LNCAP (cell line): Measurements from ENCODE around the gene ARHGAP18.

ENCODE experiments used
- TF ChIP-seq, protein P1 (sequence below): fragments of 450-650 bp; IDR thresholded peaks from 2 replicates; pipeline ENCODE4 v1.5.1; 2017; ENCODE audit warnings: mild to moderate bottlenecking

ARHGAP18 gene

GRCh38 chr6:129631070-129631469 lies 78.9 kb downstream of the ARHGAP18 start:
- TF ChIP-seq, protein P1, sequence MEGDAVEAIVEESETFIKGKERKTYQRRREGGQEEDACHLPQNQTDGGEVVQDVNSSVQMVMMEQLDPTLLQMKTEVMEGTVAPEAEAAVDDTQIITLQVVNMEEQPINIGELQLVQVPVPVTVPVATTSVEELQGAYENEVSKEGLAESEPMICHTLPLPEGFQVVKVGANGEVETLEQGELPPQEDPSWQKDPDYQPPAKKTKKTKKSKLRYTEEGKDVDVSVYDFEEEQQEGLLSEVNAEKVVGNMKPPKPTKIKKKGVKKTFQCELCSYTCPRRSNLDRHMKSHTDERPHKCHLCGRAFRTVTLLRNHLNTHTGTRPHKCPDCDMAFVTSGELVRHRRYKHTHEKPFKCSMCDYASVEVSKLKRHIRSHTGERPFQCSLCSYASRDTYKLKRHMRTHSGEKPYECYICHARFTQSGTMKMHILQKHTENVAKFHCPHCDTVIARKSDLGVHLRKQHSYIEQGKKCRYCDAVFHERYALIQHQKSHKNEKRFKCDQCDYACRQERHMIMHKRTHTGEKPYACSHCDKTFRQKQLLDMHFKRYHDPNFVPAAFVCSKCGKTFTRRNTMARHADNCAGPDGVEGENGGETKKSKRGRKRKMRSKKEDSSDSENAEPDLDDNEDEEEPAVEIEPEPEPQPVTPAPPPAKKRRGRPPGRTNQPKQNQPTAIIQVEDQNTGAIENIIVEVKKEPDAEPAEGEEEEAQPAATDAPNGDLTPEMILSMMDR = no peak

DNA sequence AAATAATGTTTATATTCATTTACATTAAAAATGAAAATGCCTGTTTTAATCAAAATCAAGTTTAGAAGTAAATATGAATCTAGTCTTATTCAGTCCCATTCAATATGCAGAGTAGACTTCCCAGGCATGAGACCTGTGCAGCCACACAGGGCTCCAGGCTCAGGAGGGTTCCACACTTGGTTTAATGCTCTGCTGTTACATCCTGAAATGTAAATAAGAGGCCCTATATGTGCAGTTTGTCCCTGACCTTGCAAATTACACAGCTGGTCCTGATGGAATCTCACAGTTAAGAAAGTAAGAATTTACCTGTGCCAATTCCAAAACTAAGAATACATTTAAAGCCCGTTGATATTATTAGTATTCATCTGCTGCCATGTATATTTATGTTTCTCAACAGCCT lies 79.4 kb downstream of the ARHGAP18 start:
- TF ChIP-seq, protein P1 = no peak

DNA sequence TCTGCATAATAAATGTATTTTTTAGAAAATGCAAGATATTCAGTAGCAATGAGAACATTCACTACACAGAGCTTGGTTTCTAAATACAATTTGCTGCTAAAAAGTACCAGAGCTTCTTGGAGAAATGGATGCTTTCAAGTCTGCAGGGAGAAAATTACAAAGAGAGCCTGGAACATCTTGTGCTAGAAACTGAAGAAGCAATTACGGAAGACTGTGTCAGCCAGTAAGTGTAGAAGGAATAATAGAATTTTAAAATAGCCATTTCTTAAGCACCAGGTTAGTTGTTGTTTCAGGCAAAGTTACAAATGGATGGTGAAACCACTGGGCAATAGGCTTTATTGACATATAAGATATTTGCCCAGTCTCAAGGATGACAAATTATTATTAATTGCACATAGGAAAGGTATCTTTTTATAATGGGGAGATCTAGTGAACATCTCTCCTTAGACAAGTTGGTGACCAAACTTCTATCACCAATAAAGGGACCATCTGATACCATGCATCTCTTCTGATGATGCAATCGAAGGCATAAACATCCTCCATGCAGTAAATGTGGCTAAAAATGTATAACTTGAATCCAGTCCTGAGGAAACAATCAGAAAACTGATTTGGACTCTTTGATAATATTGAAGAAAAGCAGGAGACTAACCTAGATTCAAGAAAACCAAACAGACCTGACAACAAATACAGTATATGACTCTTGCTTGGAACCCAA lies 81.7 kb downstream of the ARHGAP18 start:
- TF ChIP-seq, protein P1 = no peak

- TF ChIP-seq, protein P1 = no peak
Observed at GRCh38 chr6:129624488-129624887, 85.5 kb downstream of the ARHGAP18 start.

DNA sequence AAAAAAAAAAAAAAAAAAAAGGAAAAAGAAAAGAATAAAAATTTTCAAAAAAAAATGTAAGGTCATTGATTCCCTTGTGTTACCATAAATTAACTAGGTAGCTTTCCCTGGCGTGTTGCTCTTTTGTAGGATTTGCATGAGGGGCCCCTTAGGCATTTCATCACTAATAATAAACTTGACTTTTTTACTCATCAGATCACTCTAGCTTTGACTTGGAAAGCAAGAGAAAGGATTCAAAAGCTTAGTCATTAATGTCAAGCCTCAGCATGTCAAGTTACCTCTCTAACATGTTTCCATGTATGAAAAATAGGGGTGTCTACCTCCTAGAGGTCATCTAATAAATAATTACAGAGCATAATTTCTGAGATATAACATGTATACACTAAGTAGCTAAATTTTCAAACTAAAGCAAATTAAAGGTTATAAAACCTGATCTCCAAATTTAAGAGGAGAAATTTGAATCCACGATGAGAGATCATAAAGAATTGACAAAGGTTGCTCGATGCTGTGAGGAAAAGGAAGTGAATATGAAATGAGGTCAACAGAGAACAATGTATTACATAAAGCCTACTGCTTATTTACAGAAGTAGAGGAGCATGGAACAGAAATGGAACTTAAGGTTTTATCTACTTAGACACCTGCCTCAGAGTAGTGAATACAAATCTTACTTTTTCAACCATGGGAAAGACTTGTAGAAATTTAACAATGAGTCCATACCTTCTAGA lies 86.8 kb downstream of the ARHGAP18 start:
- TF ChIP-seq, protein P1 = no peak

GRCh38 chr6:129621252-129621651 lies 88.7 kb downstream of the ARHGAP18 start:
- TF ChIP-seq, protein P1 = peak; percentile 28; the same call in 1 of the 2 replicates

DNA sequence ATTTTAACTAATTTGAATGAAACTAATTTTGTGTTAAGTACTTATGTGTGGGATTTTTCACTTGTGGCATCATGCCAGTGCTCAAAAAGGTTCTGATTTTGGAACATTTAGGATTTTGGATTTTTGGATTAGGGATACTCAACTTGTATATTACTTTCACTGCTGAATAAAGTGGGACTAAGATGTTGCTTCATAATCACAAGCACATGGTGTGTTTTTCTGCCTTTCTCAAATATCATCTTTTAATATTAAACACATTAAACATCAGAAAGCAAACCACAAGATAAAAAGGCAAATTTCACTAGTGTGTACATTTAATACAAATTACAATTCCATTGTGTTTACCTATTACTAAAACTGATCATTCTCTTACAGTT lies 89.8 kb downstream of the ARHGAP18 start:
- TF ChIP-seq, protein P1 = no peak
